NCI-H526 (cell line): ENCODE measurements around the gene MEIKIN.

Experiments
- DNase-seq, 2 experiments: peaks; one replicate each; lab custom pipeline; 2025; lab: John Stamatoyannopoulos, UW

Gene MEIKIN, protein sequence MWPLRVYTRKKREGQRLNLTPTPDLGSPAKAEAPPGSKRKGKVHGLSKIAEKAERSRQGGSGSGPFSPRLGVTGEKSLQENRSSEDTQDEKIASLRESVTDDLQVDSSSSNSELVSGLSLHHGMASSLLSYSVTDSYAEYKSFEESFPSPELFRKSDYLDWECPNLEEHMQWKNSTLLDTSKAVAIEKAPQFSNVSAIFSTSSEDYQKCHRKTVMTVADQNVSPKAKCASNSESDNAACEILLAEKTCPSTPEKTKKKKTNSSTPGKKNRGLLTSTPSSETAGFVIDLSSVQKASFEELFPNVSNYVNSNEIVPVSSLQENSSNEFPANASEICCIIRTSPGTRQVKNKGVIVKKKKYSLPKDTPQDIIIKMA

DNA sequence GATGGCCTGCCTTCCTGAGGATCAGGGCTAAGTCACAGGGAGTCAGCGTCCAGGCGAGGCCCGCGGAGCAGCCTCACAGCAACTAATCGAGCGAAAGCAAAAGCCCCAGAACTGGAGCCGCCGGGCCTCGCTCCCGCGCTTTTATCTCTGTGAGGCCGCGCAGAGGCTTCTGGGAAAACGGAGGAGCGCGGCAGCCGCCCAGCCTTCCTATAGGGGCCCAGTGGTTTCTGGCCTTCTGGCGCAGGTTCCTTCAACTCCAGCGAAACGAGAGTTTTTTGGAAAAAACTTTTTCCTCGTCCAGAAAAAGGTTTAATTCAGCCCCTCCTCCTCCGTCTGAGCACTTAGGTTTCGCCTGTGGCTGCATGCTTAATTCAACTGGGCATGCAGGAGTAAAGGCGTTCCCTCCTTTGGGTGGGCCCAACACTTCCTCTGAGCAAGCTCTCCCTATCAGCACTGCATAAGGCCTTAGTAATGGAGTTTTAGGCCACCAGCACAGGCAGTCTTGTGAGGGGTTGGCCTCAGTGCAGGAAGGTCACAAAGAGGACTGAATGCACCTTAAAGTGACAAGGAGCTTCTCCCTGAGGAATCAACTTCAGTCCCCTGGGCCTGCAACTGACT, at the start of gene MEIKIN:
MEIKIN (minus strand) TSS at position 113 of the 618 bp plus-strand sequence. CDS start 158 bp downstream, outside the sequence.
- DNase-seq = no peak

DNA sequence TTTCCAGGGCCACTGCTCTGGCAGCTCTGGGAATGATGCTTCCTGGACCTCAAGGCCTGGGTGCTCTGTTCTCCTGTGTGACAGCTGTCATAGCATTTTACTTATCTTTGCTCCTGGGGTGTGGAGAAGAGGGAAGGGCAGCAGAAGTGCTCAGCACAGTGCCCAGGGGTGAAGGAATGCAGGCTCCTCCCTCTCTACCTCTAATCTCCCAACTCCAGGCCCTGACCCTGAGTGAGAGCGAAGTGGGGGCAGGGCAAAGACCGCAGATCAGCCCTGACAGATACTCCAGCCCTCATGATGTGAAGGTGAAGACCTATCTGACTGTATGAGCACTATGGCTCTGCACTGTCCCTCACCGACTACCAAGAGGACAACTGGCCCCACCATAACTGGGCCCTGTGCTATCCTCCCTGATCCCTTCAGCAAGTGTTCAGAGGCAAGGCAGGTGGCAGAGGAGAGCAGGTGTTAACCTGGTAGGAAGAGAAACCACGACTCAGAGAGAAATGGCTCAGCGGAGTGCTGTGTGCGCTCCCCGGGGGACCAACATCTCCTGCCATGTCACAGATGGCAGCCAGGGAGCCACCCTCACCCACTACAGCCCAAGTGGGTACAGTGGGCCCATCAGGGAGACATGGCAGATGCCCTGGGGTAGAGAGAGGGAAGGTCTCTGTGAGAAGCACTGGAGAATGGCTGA, 49.2 kb upstream of the MEIKIN start:
- no peak for DNase-seq

DNA sequence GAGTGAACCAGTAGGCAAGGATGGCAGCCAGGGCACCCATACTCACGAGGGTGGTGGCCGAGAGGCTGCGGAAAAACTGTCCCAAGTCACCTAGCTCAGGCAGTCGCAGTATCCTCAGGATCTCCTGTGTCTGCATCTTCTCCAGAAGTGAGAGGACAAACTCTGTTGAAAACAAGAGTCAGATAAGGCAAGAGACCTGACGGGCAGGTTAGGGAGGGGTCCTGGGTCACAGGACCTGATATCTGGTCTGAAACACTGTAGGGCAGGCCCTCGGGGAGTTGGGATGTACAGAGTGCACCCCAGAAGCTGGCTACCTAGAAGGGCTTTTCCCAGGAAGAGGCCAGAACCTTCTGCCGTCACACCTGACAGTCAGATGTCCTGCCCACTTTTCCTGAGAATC, 48.6 kb upstream of the MEIKIN start:
- DNase-seq = no peak

DNA sequence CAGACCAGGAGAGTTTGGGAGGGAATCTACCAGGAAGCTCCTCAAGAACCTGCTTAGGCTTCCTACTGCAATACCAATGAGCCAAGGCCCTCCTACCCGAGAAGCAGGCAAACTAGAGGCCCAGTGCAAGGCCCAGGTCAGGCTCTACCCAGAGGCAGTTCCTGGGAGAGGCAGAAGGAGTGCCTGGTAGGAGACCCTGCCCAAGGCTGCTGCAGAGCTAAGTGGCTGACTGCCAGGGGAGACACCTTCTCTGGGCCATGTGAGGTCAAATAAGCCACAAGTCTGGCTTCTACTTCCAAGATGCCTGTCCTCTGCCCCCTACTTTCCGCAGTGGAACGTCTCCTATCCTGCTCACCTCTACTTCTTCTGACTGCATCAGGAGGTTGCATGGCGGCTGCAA, 48.2 kb upstream of the MEIKIN start:
- no peak for DNase-seq

DNA sequence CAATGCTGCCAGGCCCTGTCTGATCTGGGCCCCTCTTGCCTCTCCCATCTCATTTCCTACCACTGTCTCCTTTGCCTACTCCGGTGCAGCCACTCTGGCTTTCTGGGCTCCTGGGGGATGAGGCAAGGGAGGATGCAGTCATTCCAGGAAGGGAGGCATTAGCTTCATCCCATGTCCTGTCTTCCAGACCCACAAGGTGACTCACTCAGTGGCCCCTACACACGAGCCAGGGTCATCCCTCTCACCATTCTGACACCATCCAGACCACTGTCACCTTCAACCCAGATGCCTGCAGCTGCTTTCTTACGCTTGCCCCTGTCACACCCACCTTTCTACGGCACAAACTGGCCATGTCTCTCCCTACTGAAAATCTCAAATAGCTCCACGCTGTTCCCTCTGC, 46.9 kb upstream of the MEIKIN start:
- no peak for DNase-seq

DNA sequence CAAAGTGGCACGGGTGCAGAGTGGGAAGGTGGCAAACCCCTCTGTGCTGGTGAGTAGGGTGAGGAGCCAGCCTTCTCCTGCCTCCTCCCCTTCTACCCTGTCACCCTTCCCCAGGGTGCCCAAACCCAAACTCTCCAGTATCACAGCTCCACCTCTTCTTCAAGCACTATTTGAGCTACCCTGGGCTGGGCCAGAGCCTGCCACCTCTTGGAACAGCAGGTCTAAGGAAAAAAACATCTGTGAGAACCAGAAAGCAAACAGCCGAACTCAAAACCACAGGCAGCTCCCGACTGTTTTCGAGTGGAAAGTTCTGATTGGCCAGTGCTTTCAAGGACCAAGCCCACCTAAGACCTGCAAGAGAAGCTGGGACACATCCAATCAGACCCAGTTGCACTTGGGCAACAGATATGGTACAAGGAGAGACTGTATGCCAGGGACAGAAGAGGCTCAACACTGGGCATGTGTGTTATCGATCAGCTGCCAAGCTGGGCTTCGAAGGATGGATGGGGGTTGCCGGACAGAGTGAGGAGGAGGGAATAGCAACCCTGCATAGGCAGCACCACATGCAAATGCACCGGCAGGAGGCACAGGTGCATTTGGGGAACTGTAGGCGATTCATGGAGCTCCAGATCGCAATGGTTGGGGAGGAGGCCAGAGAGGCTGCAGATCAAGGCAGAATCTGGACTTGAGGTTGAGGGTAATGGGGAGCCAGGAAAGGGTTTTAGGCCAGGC, 46.3 kb upstream of the MEIKIN start:
- no peak for DNase-seq

DNA sequence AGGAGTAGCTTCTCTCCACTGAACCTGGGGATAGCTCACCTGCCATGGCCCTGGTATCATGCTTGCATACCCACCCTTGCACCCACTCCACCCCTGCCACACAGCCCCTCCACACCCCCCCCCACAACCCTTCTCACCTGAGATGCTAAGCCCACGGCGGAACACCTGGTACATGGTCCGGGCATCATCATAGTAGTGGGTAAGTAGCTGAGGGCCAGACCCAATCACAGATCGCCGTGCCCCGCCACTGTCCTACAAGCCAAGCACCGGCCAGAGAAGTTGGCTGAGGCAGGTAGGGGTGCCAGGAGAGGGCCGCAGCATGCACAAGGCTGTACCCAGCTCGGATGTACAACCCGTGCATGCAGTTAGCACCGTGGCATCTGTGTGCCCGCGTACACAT, 45.3 kb upstream of the MEIKIN start:
- no peak for DNase-seq

DNA sequence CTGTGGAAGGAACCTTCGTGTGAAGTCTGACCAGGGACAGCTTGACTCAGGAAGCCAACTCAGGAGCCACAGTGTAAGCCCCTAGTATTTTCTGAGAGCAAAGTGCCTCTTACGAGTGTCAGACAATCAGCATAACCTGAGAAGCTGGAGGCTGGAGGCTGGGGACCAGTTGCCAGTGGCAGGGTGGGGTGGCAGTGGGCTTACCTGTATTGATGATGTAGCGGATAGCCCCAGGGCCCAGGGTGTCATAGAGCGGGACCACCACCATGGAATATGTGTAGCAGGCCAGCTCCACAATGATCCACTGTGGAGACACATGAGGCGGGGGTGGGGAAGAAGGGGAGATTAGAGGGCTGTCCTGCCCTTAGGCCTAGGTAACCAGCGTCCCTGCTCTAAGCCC, 43.1 kb upstream of the MEIKIN start:
- DNase-seq = no peak

DNA sequence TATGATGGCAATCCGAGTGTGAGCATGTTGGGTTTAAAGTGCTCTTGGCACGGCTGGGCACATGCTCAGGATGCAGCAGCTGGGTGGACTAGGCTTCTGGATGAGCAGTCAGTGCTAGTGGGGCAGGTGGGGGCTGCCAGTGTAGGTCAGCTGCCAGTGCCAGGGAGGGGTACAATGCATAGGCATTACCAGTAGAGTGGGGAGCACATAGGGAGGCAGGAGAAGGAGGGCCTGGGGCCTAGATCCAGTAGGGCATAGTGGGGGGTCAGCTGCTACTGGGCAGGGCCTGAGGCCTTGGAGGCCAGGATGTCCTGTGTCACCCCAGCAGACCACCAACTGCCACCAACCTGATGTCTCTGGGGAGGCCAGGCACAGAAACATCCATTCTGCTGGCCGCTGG, 41.8 kb upstream of the MEIKIN start:
- no peak for DNase-seq

DNA sequence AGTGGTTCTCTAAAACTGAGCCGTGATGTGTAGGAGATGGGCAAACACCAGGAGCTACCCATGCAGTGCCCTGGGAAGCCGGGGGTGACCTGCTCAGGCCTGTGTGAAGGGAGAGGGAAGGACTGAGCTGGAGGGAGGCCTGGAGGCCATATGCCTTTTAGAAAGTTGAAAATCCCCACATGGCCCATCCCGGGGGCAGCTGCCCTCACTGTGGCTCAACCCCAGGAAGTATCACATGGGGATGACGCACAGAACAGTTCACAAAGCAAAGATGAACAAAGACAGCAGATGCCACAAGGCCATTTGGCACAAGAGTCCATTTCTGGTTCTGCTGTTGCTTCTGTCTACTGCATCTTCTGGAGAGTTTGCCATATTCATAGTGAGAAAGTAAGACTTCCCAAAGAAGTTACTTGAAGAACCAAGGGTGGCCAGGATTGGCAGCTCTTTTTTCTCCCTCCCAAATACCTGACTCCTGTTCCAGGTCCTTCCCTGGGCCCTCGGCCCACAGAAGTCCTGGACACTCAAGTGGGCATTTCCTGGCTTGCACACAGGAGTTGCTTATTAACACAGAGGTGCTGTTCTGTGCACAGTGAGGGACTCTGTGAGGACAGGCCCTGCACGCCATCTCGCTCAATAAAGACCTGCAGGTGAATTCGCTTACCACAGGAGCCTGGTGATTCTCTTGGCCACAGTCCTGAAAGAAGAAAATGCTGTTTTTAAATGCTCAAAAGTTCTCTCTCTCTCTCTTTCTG, 40.9 kb upstream of the MEIKIN start:
- DNase-seq = no peak

DNA sequence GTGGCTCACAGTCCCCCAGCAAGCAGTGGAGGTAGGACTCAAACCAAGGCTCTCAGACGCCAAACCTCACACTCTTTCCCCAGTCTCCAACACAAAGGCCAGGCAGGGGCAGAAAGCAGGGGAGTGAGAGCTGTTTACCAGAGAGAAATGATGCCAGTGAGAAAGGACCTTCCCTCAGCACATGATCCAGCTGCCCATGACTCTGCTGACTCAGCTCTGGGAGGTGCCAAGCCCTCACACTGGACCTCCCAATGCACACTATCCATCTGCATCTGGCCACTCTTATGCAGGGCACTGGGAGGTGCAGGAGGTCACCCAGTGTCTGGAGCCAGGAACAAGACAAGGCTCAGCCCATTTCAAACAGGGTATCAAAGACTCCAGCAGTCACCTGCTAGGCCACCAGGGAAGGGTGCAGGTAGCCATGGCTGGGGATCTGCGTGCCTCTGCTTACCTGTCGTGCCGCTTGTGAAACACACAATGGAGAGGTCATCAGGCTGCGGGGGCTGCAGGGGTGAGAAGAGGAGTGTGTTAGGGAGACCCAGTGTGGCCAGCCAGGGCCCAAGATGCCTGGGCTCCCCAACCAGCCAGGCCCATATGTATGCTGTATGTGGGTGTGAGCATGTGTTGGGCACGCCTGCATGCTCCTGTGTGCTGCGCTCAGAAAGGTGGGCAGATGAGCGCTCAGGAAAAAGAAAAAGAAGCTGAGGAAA, 39.6 kb upstream of the MEIKIN start:
- no peak for DNase-seq

DNA sequence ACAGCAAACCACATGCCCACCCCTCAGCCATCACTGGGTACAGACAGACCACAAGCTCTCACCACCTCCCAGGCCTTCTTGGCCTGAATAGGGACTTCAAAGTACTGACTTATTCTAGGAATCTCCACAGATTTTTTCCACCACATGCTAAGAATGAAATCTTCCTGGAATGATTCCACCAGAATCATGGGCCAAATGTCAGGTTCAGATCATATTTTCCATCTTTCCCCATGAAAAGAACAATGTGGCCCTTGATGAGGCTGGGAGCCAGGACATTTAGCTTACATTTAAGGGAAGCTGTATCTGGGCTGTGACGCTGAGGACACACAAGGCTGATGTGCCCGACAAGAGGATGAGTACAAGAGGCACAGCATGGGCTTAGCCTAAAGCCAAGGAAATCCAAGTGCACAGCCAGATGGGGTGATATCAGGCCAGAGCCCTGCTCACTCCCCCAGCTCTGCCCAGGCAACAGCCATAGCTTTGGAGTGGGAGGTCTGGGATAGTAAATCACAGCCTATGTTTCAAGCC, 37.8 kb upstream of the MEIKIN start:
- DNase-seq = no peak

DNA sequence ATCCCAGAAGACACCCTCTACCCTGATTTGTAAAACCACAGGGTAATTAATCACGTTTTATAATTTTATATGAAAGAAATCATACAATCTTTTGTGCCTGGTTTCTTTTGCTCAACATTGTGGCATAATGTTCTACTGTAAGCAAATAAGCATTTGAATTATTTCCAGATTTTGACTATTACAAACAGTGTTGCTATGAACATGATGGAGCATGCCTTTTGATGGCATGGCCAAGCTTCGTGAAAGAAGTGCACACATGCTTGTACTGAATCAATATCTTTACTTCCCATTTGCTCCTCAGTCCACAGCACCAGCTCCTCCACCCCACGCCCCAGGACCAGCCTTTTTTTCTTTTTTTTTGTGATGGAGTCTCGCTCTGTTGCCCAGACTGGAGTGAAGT, 36.1 kb upstream of the MEIKIN start:
- DNase-seq = no peak

DNA sequence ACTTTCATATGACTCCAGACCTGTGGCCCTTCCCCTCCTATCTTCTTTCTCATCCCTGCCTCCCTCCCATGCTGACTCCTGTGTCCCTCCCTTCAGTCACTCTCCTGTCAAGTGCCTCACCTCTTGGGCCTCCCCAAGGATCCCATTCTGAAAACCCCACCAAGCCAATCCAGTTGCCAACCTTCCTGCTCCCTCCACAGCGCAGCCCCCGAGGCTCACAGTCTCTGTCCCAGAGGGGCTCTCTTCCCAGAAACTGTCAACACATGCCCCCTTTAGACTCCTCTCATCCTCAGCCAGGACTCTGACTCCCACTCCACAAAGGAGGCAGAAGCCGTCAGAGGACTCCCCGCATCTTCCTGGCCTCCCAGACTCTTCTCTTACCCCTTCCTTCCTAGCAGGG, 35.2 kb upstream of the MEIKIN start:
- no peak for DNase-seq

DNA sequence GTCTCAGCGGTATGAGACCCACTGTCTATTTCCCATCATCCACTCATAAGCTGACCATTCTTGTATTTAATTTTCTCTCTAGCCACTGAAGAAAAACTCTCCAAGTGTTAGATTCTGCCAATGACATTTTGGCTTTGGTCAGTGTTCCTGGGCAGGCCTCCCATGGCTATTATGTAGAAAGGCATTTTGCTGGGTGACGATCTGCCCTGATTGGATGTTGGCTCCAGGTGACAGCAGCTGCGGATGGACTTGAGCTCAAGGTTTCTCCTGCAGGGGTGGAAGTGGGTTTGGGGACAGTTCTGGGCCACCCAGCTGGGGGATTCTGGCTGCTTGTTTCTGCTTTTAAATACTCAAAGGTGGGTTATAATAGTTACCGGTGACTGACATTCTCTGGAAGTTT, 34.4 kb upstream of the MEIKIN start:
- no peak for DNase-seq

DNA sequence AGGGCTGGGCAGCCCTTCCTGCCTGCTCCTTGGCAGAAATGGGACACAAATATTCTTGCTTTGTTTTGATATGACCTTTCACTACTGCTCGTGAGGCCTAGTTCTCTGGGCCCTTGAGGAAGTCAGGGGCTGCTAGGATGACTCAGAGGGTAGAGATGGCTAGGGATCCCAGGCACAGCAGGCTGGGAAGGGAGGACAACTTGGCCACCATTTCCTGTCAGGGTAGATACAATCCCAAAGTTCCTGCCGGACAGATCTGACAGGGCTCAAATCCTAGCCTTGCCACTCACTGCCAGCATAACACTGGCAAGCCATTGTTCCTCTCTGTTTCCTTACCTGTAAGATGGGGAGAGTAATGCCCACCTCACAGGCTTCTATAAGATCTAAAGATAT, 31.7 kb upstream of the MEIKIN start:
- no peak for DNase-seq

DNA sequence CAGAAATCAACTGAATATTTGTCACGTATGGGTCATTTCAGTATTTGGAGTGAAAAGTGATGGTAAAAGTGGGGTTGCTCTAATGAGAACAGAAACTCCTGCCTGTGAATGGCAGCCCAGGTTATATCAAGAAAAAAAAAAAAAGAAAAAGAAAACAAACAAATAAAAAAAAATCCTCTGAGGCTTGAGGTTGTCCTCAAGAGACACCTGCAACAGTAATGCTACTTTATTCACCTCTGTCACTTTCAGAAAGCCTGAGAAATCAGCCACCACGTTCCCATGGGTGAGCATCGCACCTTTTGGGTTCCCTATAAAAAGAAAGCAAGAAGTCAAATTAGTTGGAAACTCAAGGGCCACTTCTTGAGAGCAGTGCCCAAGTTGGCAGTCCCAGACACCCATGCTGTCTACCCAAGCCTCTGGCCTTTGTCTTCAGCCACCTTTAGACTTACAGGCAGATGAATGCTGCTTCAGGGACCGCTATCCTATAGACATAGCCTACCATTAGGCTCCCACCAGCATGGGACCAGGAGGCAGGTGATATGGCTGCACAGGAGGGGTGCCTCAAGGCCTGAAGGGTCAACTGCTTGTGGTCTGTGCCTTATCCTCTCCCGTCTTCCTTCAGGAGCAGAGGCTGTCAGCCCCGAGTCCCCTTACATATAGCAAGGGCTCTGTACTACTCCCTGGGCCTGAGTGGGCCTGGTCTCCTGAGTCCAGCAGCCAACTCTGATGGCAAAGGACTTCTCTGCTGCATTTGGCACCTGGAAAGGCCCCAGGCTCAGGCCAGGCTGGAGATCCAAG, 31.1 kb upstream of the MEIKIN start:
- DNase-seq = no peak

DNA sequence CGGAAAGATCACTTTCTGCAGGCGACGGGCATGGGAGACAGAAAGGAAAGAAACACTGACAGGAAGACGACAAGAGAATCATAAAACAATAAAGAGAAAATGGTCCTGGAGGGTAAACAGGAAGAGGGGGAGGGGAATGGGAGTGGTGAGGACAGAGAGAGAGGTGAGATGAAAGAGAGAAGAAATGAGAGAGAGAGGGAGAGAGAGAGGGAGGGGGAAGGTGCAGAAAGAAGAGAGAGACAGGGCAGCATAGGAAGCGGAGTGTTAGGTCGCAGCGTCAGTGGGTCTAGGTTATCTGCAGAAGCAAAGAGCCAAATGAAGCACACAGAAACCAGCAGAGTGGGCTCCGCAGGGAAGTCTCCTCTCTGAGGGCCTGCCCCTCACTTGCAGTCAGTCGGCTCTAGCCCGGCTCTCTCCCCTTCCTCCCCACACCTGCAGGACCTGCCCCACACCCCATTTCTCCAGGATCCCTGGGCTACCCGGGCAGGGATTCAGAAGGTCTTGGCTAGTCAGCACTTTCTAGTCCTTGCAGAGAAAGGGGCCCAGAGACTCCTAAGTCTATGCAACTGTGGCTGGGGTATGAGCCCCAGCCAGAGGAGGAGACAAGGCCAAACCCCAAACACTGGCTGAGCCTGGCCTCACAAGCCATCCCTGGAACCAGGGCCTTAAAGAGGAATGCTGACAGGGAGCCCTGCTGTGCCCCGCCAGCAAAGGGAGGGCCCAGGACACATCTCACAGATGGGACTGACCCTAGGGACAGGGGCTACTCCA, 29.7 kb upstream of the MEIKIN start:
- DNase-seq = no peak

DNA sequence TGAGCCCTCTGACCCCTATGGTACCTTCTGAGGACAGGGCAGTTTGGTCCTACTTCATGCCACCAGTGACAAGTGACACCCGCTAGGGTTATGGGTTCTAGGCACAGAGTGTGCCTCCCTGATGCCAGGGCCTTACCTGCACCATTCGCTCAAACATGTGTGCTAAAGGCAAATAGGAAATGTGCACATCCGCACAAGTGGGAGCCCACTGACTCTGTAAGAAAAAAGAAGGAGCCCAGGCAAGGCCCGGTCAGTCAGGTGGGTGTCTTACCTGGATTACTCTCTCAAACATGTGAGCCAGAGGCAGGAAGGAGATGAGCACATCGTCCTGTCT, 29.1 kb upstream of the MEIKIN start:
- DNase-seq = no peak
